GM12878 (cell line): ENCODE results near the gene PLS3. TPM values are rescaled to one million over a fixed set of nuclear protein-coding genes. Genes with fewer than 3 reads are reported as not detected.

ENCODE experiments used
- ATAC-seq: fragments of 200-7000 bp; cut with Tn5 transposase; 3 replicates; pipeline ENCODE4 v1.9.1; 2020; ENCODE audit warnings: mild to moderate bottlenecking, moderate library complexity
- BruUV-seq: library from RNA; stranded (reverse); fragments of 400-500 nt; replicated peaks from 2 replicates; lab custom pipeline; 2021; lab: Mats Ljungman, UMichigan
- CTCF ChIA-PET: fragments of 300-600 bp; sonication (Branson Sonifier 250); formaldehyde crosslinking; extraction: SDS; loops from one replicate; lab custom pipeline; 2021; ENCODE audit warnings: inconsistent platforms; lab: Yijun Ruan, JAX
- POLR2A ChIA-PET: fragments of 350-600 bp; formaldehyde crosslinking; extraction: SDS; loops from one replicate; lab custom pipeline; 2021; ENCODE audit warnings: inconsistent platforms; lab: Charles Lee
- RAD21 ChIA-PET: fragments of 300-600 bp; sonication (Branson Sonifier 250); formaldehyde crosslinking; loops from one replicate; lab custom pipeline; 2023; ENCODE audit warnings: antibody characterized with exemption; ENCODE audit not compliant: unreplicated experiment; lab: Charles Lee
- SMC1A ChIA-PET: fragments of 300-600 bp; sonication (Branson Sonifier 250); formaldehyde crosslinking; loops from one replicate; lab custom pipeline; 2023; ENCODE audit not compliant: unreplicated experiment, uncharacterized antibody; lab: Charles Lee
- DNase-seq: peaks from one replicate; pipeline ENCODE4 v3.0.0-alpha.2; 2011; ENCODE audit warnings: low read depth, low spot score
- FAIRE-seq: peaks from 3 replicates; lab custom pipeline; 2011; peaks lifted over from hg19 to GRCh38; lab: Jason Lieb, UNC
- H2AFZ ChIP-seq: 2 replicates; pipeline ENCODE4 v1.6.0; 2011; ENCODE audit warnings: low read depth, low read length, control low read depth; ENCODE audit not compliant: control insufficient read depth
- H3K27ac ChIP-seq: 2 replicates; pipeline ENCODE4 v1.5.1; 2011; ENCODE audit warnings: control low read depth; ENCODE audit not compliant: control insufficient read depth, insufficient read depth
- H3K27me3 ChIP-seq, 2 experiments: replicated peaks in 1 of 2; 2 replicates each; pipeline versions ENCODE4 v1.6.0 to v1.6.1; 2011; ENCODE audit warnings: low read length in 1 of 2; ENCODE audit not compliant: control insufficient read depth in 2 of 2, insufficient read depth in 2 of 2
- H3K36me3 ChIP-seq, 2 experiments: 2 replicates each; pipeline ENCODE4 v1.5.1; 2011; ENCODE audit warnings: low read length in 1 of 2; ENCODE audit not compliant: control insufficient read depth in 2 of 2, insufficient read depth in 2 of 2
- H3K4me1 ChIP-seq: 2 replicates; pipeline ENCODE4 v1.6.1; 2011; ENCODE audit warnings: mild to moderate bottlenecking, low read length, moderate library complexity, mixed read lengths; ENCODE audit not compliant: control insufficient read depth, insufficient read depth
- H3K4me2 ChIP-seq: 2 replicates; pipeline ENCODE4 v1.6.0; 2011; ENCODE audit warnings: control low read depth; ENCODE audit not compliant: control insufficient read depth, insufficient read depth
- H3K4me3 ChIP-seq: fragments of 200-600 bp; sonication (generic); 2 replicates; pipeline ENCODE4 v1.5.1; 2016
- H3K79me2 ChIP-seq: 2 replicates; pipeline ENCODE4 v1.6.0; 2011; ENCODE audit warnings: low read length; ENCODE audit not compliant: control insufficient read depth, insufficient read depth
- H3K9ac ChIP-seq: 2 replicates; pipeline ENCODE4 v1.8.0; 2011; ENCODE audit warnings: low read length, control low read depth, mixed read lengths; ENCODE audit not compliant: control insufficient read depth, insufficient read depth
- H3K9me3 ChIP-seq: replicated peaks from 3 replicates; pipeline ENCODE4 v1.5.1; 2011; ENCODE audit warnings: mild to moderate bottlenecking, low read length; ENCODE audit not compliant: control insufficient read depth, insufficient read depth
- H4K20me1 ChIP-seq: 2 replicates; pipeline ENCODE4 v1.6.0; 2011; ENCODE audit not compliant: control insufficient read depth, insufficient read depth
- ETV6 ChIP-seq, 2 experiments: fragments of 450-650 bp in 1 of 2; IDR thresholded peaks in 1 of 2; conservative IDR thresholded peaks in 1 of 2; 2 replicates each; pipeline ENCODE4 v1.6.1; 2014; ENCODE audit warnings: antibody characterized with exemption in 1 of 2, borderline replicate concordance in 1 of 2, low read depth in 1 of 2, mild to moderate bottlenecking in 1 of 2, moderate library complexity in 1 of 2
- FOS ChIP-seq: IDR thresholded peaks from 3 replicates; pipeline ENCODE4 v1.6.1; 2011; ENCODE audit warnings: borderline replicate concordance; ENCODE audit not compliant: insufficient read length; ENCODE audit errors: extremely low read depth
- NR2C1 ChIP-seq: fragments of 450-650 bp; IDR thresholded peaks from 2 replicates; pipeline ENCODE4 v1.6.1; 2017; ENCODE audit warnings: antibody characterized with exemption, mild to moderate bottlenecking, moderate library complexity
- NRF1 ChIP-seq: conservative IDR thresholded peaks from 2 replicates; pipeline ENCODE4 v1.6.1; 2011; ENCODE audit warnings: mild to moderate bottlenecking, low read depth, low read length, improper control_type of control experiment
- PKNOX1 ChIP-seq: fragments of 450-650 bp; IDR thresholded peaks from 2 replicates; pipeline ENCODE4 v1.6.1; 2016; ENCODE audit warnings: mild to moderate bottlenecking
- POLR2AphosphoS5 ChIP-seq: IDR thresholded peaks from 2 replicates; pipeline ENCODE4 v1.6.1; 2011; ENCODE audit warnings: mild to moderate bottlenecking, low read length, inconsistent platforms
- SMARCA5 ChIP-seq: fragments of 450-650 bp; IDR thresholded peaks from 2 replicates; pipeline ENCODE4 v1.6.1; 2017; ENCODE audit warnings: mild to moderate bottlenecking
- TCF12 ChIP-seq: IDR thresholded peaks from 2 replicates; pipeline ENCODE4 v1.6.1; 2011; ENCODE audit warnings: low read depth, mild to moderate bottlenecking, low read length
- YBX1 ChIP-seq: fragments of 450-650 bp; IDR thresholded peaks from 2 replicates; pipeline ENCODE4 v1.6.1; 2016; ENCODE audit warnings: antibody characterized with exemption
- ZSCAN29 ChIP-seq: fragments of 450-650 bp; IDR thresholded peaks from 2 replicates; pipeline ENCODE4 v1.6.1; 2017; ENCODE audit warnings: mild to moderate bottlenecking, moderate library complexity
- ZZZ3 ChIP-seq: IDR thresholded peaks from 2 replicates; pipeline ENCODE4 v1.6.1; 2011; ENCODE audit warnings: low read depth; ENCODE audit not compliant: control insufficient read depth, insufficient read length
- WGBS: methylation state at CpG from one replicate; pipeline ENCODE4 v1.1.6; 2016; ENCODE audit warnings: low lambda C conversion rate; ENCODE audit not compliant: insufficient replicate concordance, insufficient coverage; ENCODE audit errors: missing lambda C conversion rate; 5-methylcytosine and 5-hydroxymethylcytosine counted together
- in situ Hi-C: fragments of 300-500 bp; cut with MboI; formaldehyde crosslinking; loops from 9 replicates; pipeline ENCODE4 v1.14.3; 2018; ENCODE audit warnings: mixed read lengths
- intact Hi-C: fragments of 100-400 bp; cut with micrococcal nuclease; formaldehyde crosslinking; loops from one replicate; pipeline ENCODE4 v1.14.2; 2022; ENCODE audit not compliant: unreplicated experiment
- polyA plus RNA-seq, 11 experiments: library from polyadenylated mRNA; depleted of rRNA in 4 of 11; unstranded in 6 of 11; stranded (reverse) in 5 of 11; fragments of >200 nt; fragmentation: Nextera tagmentation in 4 of 11; fragmentation: Illumina TruSeq in 1 of 11; extraction: Ambion mirVana in 4 of 11; extraction: Trizol in 1 of 11; gene quantifications; 1 replicate in 1 of 11; 2 replicates in 10 of 11; pipeline versions ENCODE4 v1.2.1 to v1.2.3, GENCODE V29; 2011 to 2016; ENCODE audit warnings: inconsistent platforms in 2 of 11, missing spikeins in 2 of 11, low read depth in 1 of 11
- total RNA-seq, 4 experiments: library from RNA; depleted of rRNA in 3 of 4; stranded (reverse); fragments of >200 nt in 3 of 4; fragmentation: Illumina TruSeq in 1 of 4; extraction: Trizol in 1 of 4; gene quantifications; 2 replicates each; pipeline versions ENCODE4 v1.2.1 to v1.2.3, GENCODE V29; 2013 to 2021
- TF ChIP-seq, protein P1 (sequence below): fragments of 450-650 bp; IDR thresholded peaks from 2 replicates; pipeline ENCODE4 v1.6.1; 2016; ENCODE audit warnings: mild to moderate bottlenecking, moderate library complexity, borderline replicate concordance

PLS3 gene
- total and polyA plus RNA-seq, 10 of the 15 experiments (the other 5 are each of a cell fraction or from before 2014, with no cell fraction given): 47.6 to 236 (median 174) TPM

- in situ Hi-C loops: no loop called here
- Histone ChIP-seq H3K27ac (no peak overlapping the region), H3K79me2 (no peaks in the 10 kb centered on the region), H3K27me3 (no peaks in the 10 kb centered on the region; a peak in 1 of 4 replicates), H3K9ac (no peak overlapping the region), H3K36me3 (no peaks in the 10 kb centered on the region), H3K9me3 (no peaks in the 10 kb centered on the region; the same call in 2 of the 3 replicates), H3K4me2 (no peak overlapping the region), H3K4me3 (no peak overlapping the region), H3K4me1 (no peaks in the 10 kb centered on the region), H2AFZ (no peak overlapping the region), H4K20me1 (no peaks in the 10 kb centered on the region)
- ATAC-seq: no peak
- intact Hi-C loops: no loop called here
- POLR2A ChIA-PET: no interaction called here
- no peak for DNase-seq
- 0% methylated on average over 1 of the region's 1 CpG for WGBS
- CTCF ChIA-PET: no interaction called here
- FAIRE-seq: no peak
- SMC1A ChIA-PET: no interaction called here
- no peak for TF ChIP-seq SMARCA5
- no peak for TF ChIP-seq POLR2AphosphoS5
- no peak for TF ChIP-seq YBX1
- no peak for TF ChIP-seq PKNOX1
- RAD21 ChIA-PET: no interaction called here
- BruUV-seq: no TSS peak
Measured at GRCh38 chrX:115535844-115536243, 25.1 kb upstream of the PLS3 start.

DNA sequence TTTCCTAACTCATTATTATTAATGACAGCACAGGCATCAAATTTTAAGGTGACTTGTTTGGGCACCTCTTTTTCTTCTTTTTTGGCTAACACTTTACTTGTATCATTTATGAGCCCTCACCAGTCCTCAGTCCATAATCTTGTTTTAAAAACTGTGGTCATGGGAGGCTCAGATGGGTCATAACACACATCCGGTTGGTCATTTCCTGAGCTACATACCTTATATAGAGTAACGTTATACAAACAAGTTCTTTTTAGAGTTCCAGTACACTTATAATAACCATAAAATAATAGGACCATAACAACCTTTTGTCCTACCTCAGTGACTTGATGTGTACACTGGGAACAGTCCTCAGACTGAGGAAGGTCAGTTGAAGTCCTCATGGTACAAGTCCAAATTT is 21.1 kb upstream of the PLS3 start:
- BruUV-seq: no TSS peak
- no peak overlapping the region for H3K9ac ChIP-seq
- H3K27ac ChIP-seq: no peak overlapping the region
- FAIRE-seq: no peak
- H3K4me3 ChIP-seq: no peak overlapping the region
- WGBS: 62% methylated on average over 2 of the region's 2 CpGs
- DNase-seq: no peak
- no peaks in the 10 kb centered on the region for H4K20me1 ChIP-seq
- H3K27me3 ChIP-seq: no peaks in the 10 kb centered on the region
- TF ChIP-seq, protein P1, sequence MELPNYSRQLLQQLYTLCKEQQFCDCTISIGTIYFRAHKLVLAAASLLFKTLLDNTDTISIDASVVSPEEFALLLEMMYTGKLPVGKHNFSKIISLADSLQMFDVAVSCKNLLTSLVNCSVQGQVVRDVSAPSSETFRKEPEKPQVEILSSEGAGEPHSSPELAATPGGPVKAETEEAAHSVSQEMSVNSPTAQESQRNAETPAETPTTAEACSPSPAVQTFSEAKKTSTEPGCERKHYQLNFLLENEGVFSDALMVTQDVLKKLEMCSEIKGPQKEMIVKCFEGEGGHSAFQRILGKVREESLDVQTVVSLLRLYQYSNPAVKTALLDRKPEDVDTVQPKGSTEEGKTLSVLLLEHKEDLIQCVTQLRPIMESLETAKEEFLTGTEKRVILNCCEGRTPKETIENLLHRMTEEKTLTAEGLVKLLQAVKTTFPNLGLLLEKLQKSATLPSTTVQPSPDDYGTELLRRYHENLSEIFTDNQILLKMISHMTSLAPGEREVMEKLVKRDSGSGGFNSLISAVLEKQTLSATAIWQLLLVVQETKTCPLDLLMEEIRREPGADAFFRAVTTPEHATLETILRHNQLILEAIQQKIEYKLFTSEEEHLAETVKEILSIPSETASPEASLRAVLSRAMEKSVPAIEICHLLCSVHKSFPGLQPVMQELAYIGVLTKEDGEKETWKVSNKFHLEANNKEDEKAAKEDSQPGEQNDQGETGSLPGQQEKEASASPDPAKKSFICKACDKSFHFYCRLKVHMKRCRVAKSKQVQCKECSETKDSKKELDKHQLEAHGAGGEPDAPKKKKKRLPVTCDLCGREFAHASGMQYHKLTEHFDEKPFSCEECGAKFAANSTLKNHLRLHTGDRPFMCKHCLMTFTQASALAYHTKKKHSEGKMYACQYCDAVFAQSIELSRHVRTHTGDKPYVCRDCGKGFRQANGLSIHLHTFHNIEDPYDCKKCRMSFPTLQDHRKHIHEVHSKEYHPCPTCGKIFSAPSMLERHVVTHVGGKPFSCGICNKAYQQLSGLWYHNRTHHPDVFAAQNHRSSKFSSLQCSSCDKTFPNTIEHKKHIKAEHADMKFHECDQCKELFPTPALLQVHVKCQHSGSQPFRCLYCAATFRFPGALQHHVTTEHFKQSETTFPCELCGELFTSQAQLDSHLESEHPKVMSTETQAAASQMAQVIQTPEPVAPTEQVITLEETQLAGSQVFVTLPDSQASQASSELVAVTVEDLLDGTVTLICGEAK: no peak
- TF ChIP-seq FOS: no peak
- no peak for TF ChIP-seq ZSCAN29
- no peak for TF ChIP-seq TCF12
- no peak for TF ChIP-seq NR2C1
- TF ChIP-seq ETV6 (conservative IDR thresholded peaks at IDR 0.05 in 1 of 2, IDR thresholded peaks at IDR 0.05 in 1 of 2; ENCODE audit: borderline replicate concordance in 1 of 2, low read depth in 1 of 2): no peak
- TF ChIP-seq ZZZ3: no peak
- TF ChIP-seq NRF1: no peak
- ChIA-PET SMC1A (no interaction called here), CTCF (no interaction called here), RAD21 (no interaction called here), POLR2A (no interaction called here)
- no peaks in the 10 kb centered on the region for H3K79me2 ChIP-seq
- no peaks in the 10 kb centered on the region for H3K36me3 ChIP-seq
- intact Hi-C loops (no loop called here), in situ Hi-C loops (no loop called here)
- no peaks in the 10 kb centered on the region for H3K4me1 ChIP-seq
- H3K4me2 ChIP-seq: no peak overlapping the region
- no peak overlapping the region for H2AFZ ChIP-seq
- ATAC-seq: no peak
- no peaks in the 10 kb centered on the region; the same call in 2 of the 3 replicates for H3K9me3 ChIP-seq
